ENCODE data around the gene RPRD1A. TPM values are rescaled to one million over a fixed set of nuclear protein-coding genes. Genes with fewer than 3 reads are reported as not detected.

Gene RPRD1A
- polyA plus RNA-seq, 1 donor (not counting 4 experiments of a cell fraction or from before 2014, with no cell fraction given) = 55.5 TPM

GRCh38 chr18:36058674-36059073 is 8.7 kb downstream of the RPRD1A start:
- no peak for DNase-seq (ENCODE audit: low read depth, low spot score)
- no peak for TF ChIP-seq EZH2 (IDR thresholded peaks at IDR 0.05; ENCODE audit: low read length)
- TF ChIP-seq CTCF (optimal IDR thresholded peaks at IDR 0.05 in 1 of 3, IDR thresholded peaks at IDR 0.05 in 1 of 3, conservative IDR thresholded peaks at IDR 0.05 in 1 of 3; ENCODE audit: extremely low read depth in 1 of 3, insufficient read depth in 2 of 3, low read length in 3 of 3) = no peak
- no peak overlapping the region for H3K9ac ChIP-seq (ENCODE audit: control insufficient read depth, extremely low read depth, insufficient read depth, low read length)
- no peaks in the 10 kb centered on the region for H3K9me3 ChIP-seq (ENCODE audit: control insufficient read depth, low read depth, low read length)
- peaks cover 2% of the 10 kb centered on the region for H4K20me1 ChIP-seq (ENCODE audit: control insufficient read depth, extremely low read depth, insufficient read depth, low read length)
- H3K79me2 ChIP-seq (ENCODE audit: control insufficient read depth, insufficient read depth, low read length) = peaks cover 95% of the 10 kb centered on the region
- H3K9me1 ChIP-seq (ENCODE audit: control insufficient read depth, extremely low read depth, insufficient read depth, low read length) = no peaks in the 10 kb centered on the region
- H3K27me3 ChIP-seq (ENCODE audit: control insufficient read depth, extremely low read depth, insufficient read depth, low read length) = no peaks in the 10 kb centered on the region
- no peak overlapping the region for H2AFZ ChIP-seq (ENCODE audit: control insufficient read depth, low read length)
- H3K4me1 ChIP-seq (ENCODE audit: control insufficient read depth, extremely low read depth, insufficient read depth, low read length) = no peaks in the 10 kb centered on the region
- H3K4me2 ChIP-seq (ENCODE audit: control insufficient read depth, extremely low read depth, insufficient read depth, low read depth, low read length) = no peak overlapping the region
- no peak overlapping the region for H3K4me3 ChIP-seq (ENCODE audit: control insufficient read depth in 2 of 3, extremely low read depth in 1 of 3, insufficient read depth in 2 of 3, low read depth in 1 of 3, low read length in 3 of 3)
- dilution Hi-C loops (cut with MboI; ENCODE audit: extremely low pct_ligation_motif_present, low sequenced_read_pairs) = no loop called here
- H3K36me3 ChIP-seq (ENCODE audit: control insufficient read depth in 2 of 2, extremely low read depth in 1 of 2, insufficient read depth in 2 of 2, low read length in 2 of 2) = peaks cover 0 to 1% of the 10 kb centered on the region in 2 experiments
- no peak for FAIRE-seq
- H3K27ac ChIP-seq (ENCODE audit: control insufficient read depth, insufficient read depth, low read length) = no peak overlapping the region

DNA sequence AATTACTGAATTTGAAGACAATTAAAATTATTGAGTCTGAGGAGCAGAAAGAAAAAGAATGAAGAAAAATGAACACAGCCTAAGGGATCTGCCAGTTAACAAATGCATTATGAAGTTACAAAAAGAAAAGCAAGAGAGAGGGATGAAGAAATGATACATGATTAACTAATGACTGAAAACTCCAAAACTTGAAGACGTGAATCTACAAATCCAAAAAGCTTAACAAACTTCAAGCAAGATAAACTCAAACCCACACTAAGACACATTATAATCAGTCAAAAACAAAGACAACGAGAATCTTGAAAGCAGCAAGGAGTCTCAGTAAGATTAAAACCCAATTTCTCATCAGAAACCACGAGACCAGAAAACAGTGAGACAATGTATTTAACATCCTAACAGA is 15.6 kb downstream of the RPRD1A start:
- Histone ChIP-seq H2AFZ (ENCODE audit: control insufficient read depth, low read length) (no peak overlapping the region), H3K9me3 (ENCODE audit: control insufficient read depth, low read depth, low read length) (no peaks in the 10 kb centered on the region), H3K9me1 (ENCODE audit: control insufficient read depth, extremely low read depth, insufficient read depth, low read length) (no peaks in the 10 kb centered on the region), H3K4me1 (ENCODE audit: control insufficient read depth, extremely low read depth, insufficient read depth, low read length) (no peaks in the 10 kb centered on the region), H3K9ac (ENCODE audit: control insufficient read depth, extremely low read depth, insufficient read depth, low read length) (no peak overlapping the region), H3K27ac (ENCODE audit: control insufficient read depth, insufficient read depth, low read length) (no peak overlapping the region), H3K36me3 (ENCODE audit: control insufficient read depth in 2 of 2, extremely low read depth in 1 of 2, insufficient read depth in 2 of 2, low read length in 2 of 2) (peaks cover 0 to 1% of the 10 kb centered on the region in 2 experiments), H3K4me3 (ENCODE audit: control insufficient read depth in 2 of 3, extremely low read depth in 1 of 3, insufficient read depth in 2 of 3, low read depth in 1 of 3, low read length in 3 of 3) (no peak overlapping the region), H4K20me1 (ENCODE audit: control insufficient read depth, extremely low read depth, insufficient read depth, low read length) (no peaks in the 10 kb centered on the region), H3K27me3 (ENCODE audit: control insufficient read depth, extremely low read depth, insufficient read depth, low read length) (no peaks in the 10 kb centered on the region), H3K79me2 (ENCODE audit: control insufficient read depth, insufficient read depth, low read length) (peaks cover 96% of the 10 kb centered on the region), H3K4me2 (ENCODE audit: control insufficient read depth, extremely low read depth, insufficient read depth, low read depth, low read length) (no peak overlapping the region)
- dilution Hi-C loops (cut with MboI; ENCODE audit: extremely low pct_ligation_motif_present, low sequenced_read_pairs) = no loop called here
- TF ChIP-seq EZH2 (IDR thresholded peaks at IDR 0.05; ENCODE audit: low read length) (no peak), CTCF (optimal IDR thresholded peaks at IDR 0.05 in 1 of 3, IDR thresholded peaks at IDR 0.05 in 1 of 3, conservative IDR thresholded peaks at IDR 0.05 in 1 of 3; ENCODE audit: extremely low read depth in 1 of 3, insufficient read depth in 2 of 3, low read length in 3 of 3) (no peak)
- DNase-seq (ENCODE audit: low read depth, low spot score) = no peak
- no peak for FAIRE-seq

Measured in keratinocyte (primary cell).